PC-9 (cell line): ENCODE results near the gene DCP1B. TPM values are rescaled to one million over a fixed set of nuclear protein-coding genes. Genes with fewer than 3 reads are reported as not detected.

ENCODE experiments used
- BruUV-seq: library from RNA; stranded (reverse); fragments of 400-500 nt; replicated peaks from 2 replicates; lab custom pipeline; 2021; lab: Mats Ljungman, UMichigan
- CTCF ChIA-PET: fragments of 300-600 bp; sonication (Branson Sonifier 250); formaldehyde crosslinking; loops from one replicate; lab custom pipeline; 2022; ENCODE audit warnings: antibody characterized with exemption; lab: Charles Lee
- POLR2A ChIA-PET: fragments of 300-600 bp; sonication (Branson Sonifier 250); formaldehyde crosslinking; loops from one replicate; lab custom pipeline; 2022; ENCODE audit warnings: antibody characterized with exemption; ENCODE audit not compliant: unreplicated experiment; lab: Charles Lee
- DNase-seq, 2 experiments: peaks; one replicate each; pipeline versions ENCODE4 v3.0.0 to v3.0.0-alpha.2; 2015 to 2022; ENCODE audit warnings: mixed read lengths in 1 of 2
- H2AFZ ChIP-seq: fragments of 200-600 bp; sonication (generic); 2 replicates; pipeline ENCODE4 v1.8.1; 2017; ENCODE audit warnings: antibody characterized with exemption
- H3F3A ChIP-seq: fragments of 200-600 bp; sonication (generic); 2 replicates; pipeline ENCODE4 v1.8.1; 2017; ENCODE audit warnings: antibody characterized with exemption, mild to moderate bottlenecking, low read depth; ENCODE audit not compliant: insufficient read depth
- H3K27ac ChIP-seq: fragments of 200-600 bp; sonication (generic); 2 replicates; pipeline ENCODE4 v1.6.1; 2016; ENCODE audit warnings: mixed run types
- H3K27me3 ChIP-seq: fragments of 200-600 bp; sonication (generic); 2 replicates; pipeline ENCODE4 v1.6.1; 2016; ENCODE audit warnings: low read depth, mixed run types; ENCODE audit not compliant: insufficient read depth
- H3K36me3 ChIP-seq: fragments of 200-600 bp; sonication (generic); 2 replicates; pipeline ENCODE4 v1.6.1; 2016; ENCODE audit warnings: low read depth, mixed run types
- H3K4me1 ChIP-seq: fragments of 200-600 bp; sonication (generic); replicated peaks from 2 replicates; pipeline ENCODE4 v1.6.1; 2016; ENCODE audit warnings: mixed run types; ENCODE audit not compliant: insufficient read depth
- H3K4me2 ChIP-seq: fragments of 200-600 bp; sonication (generic); 2 replicates; pipeline ENCODE4 v1.6.1; 2017; ENCODE audit warnings: mixed run types
- H3K4me3 ChIP-seq: fragments of 200-600 bp; sonication (generic); 2 replicates; pipeline ENCODE4 v1.6.1; 2016; ENCODE audit warnings: mixed run types
- H3K79me2 ChIP-seq: fragments of 200-600 bp; sonication (generic); 2 replicates; pipeline ENCODE4 v1.6.1; 2017; ENCODE audit warnings: low read depth, mixed run types
- H3K9me2 ChIP-seq: fragments of 200-600 bp; sonication (generic); 2 replicates; pipeline ENCODE4 v1.8.1; 2017; ENCODE audit warnings: mild to moderate bottlenecking; ENCODE audit not compliant: insufficient read depth
- H3K9me3 ChIP-seq: fragments of 200-600 bp; sonication (generic); 2 replicates; pipeline ENCODE4 v1.8.1; 2016; ENCODE audit warnings: low read depth; ENCODE audit not compliant: insufficient read depth
- H4K20me1 ChIP-seq: fragments of 200-600 bp; sonication (generic); 2 replicates; pipeline ENCODE4 v1.8.1; 2017; ENCODE audit not compliant: insufficient read depth
- CTCF ChIP-seq: fragments of 200-600 bp; sonication (generic); conservative IDR thresholded peaks from 2 replicates; pipeline ENCODE4 v1.6.1; 2017; ENCODE audit warnings: mixed run types, antibody characterized with exemption, mild to moderate bottlenecking, moderate library complexity
- EZH2 ChIP-seq: fragments of 200-600 bp; sonication (generic); IDR thresholded peaks from 2 replicates; pipeline ENCODE4 v1.8.0; 2017; ENCODE audit warnings: antibody characterized with exemption, low read depth
- intact Hi-C: fragments of 100-400 bp; cut with micrococcal nuclease; formaldehyde crosslinking; loops from one replicate; pipeline ENCODE4 v1.10.0; 2022; ENCODE audit not compliant: unreplicated experiment
- total RNA-seq: library from RNA; stranded (reverse); gene quantifications from 2 replicates; pipeline ENCODE4 v1.2.3, GENCODE V29; 2021

The DCP1B gene
- total RNA-seq, 1 experiment from 2014 or later = 6.8 TPM

GRCh38 chr12:1915082-1915968 lies 88.9 kb downstream of the DCP1B start:
- no peaks in the 10 kb centered on the region for H3K9me3 ChIP-seq
- no peaks in the 10 kb centered on the region for H4K20me1 ChIP-seq
- H3K27ac ChIP-seq = no peak overlapping the region
- TF ChIP-seq EZH2 (no peak), CTCF (no peak)
- 0 out of 2 replicates have a peak, but pooled peaks cover 4% of the 10 kb centered on the region for H3K4me1 ChIP-seq
- H3F3A ChIP-seq = no peaks in the 10 kb centered on the region
- H3K4me2 ChIP-seq = no peak overlapping the region
- peaks cover 63% of the 10 kb centered on the region for H3K27me3 ChIP-seq
- H3K9me2 ChIP-seq = no peaks in the 10 kb centered on the region
- no peak overlapping the region for H3K4me3 ChIP-seq
- BruUV-seq = no TSS peak
- no peak for DNase-seq
- POLR2A ChIA-PET = no interaction called here
- CTCF ChIA-PET = no interaction called here
- H2AFZ ChIP-seq = no peak overlapping the region
- intact Hi-C loops = no loop called here
- H3K36me3 ChIP-seq = no peaks in the 10 kb centered on the region
- H3K79me2 ChIP-seq = no peaks in the 10 kb centered on the region

GRCh38 chr12:1914114-1914911 lies 89.9 kb downstream of the DCP1B start:
- no peaks in the 10 kb centered on the region for H4K20me1 ChIP-seq
- H3K27ac ChIP-seq = no peak overlapping the region
- H3F3A ChIP-seq = no peaks in the 10 kb centered on the region
- H3K4me3 ChIP-seq = no peak overlapping the region
- intact Hi-C loops = no loop called here
- no peaks in the 10 kb centered on the region for H3K79me2 ChIP-seq
- H3K4me1 ChIP-seq = 0 out of 2 replicates have a peak, but pooled peaks cover 4% of the 10 kb centered on the region
- TF ChIP-seq EZH2 (no peak), CTCF (no peak)
- DNase-seq = no peak
- no peak overlapping the region for H2AFZ ChIP-seq
- no TSS peak for BruUV-seq
- no peak overlapping the region for H3K4me2 ChIP-seq
- H3K27me3 ChIP-seq = peaks cover 55% of the 10 kb centered on the region
- no peaks in the 10 kb centered on the region for H3K9me2 ChIP-seq
- no peaks in the 10 kb centered on the region for H3K36me3 ChIP-seq
- POLR2A ChIA-PET = no interaction called here
- no peaks in the 10 kb centered on the region for H3K9me3 ChIP-seq
- CTCF ChIA-PET = no interaction called here

GRCh38 chr12:1913377-1914113 lies 90.7 kb downstream of the DCP1B start:
- no peak for DNase-seq
- Histone ChIP-seq H3F3A (no peaks in the 10 kb centered on the region), H3K4me2 (no peak overlapping the region), H3K4me1 (0 out of 2 replicates have a peak, but pooled peaks cover 4% of the 10 kb centered on the region), H3K9me2 (no peaks in the 10 kb centered on the region), H3K4me3 (no peak overlapping the region), H3K79me2 (no peaks in the 10 kb centered on the region), H2AFZ (no peak overlapping the region), H3K27ac (no peak overlapping the region), H3K27me3 (peaks cover 47% of the 10 kb centered on the region), H3K9me3 (no peaks in the 10 kb centered on the region), H3K36me3 (no peaks in the 10 kb centered on the region), H4K20me1 (no peaks in the 10 kb centered on the region)
- BruUV-seq = no TSS peak
- intact Hi-C loops = no loop called here
- POLR2A ChIA-PET = no interaction called here
- CTCF ChIA-PET = no interaction called here
- TF ChIP-seq EZH2 = no peak
